Gastroesophageal sphincter (tissue), 3 donors: ENCODE results near the gene SLFNL1.

Experiments used
- EP300 ChIP-seq: sonication (generic); formaldehyde crosslinking; IDR thresholded peaks from one replicate; pipeline ENCODE4 v1.6.1; 2017; ENCODE audit warnings: antibody characterized with exemption, mild to moderate bottlenecking
- TF ChIP-seq, protein P1 (sequence below), 4 experiments: fragments of 200-600 bp in 2 of 4; fragments of 450-650 bp in 2 of 4; sonication (generic) in 1 of 4; IDR thresholded peaks; one replicate each; pipeline ENCODE4 v1.5.1; 2017 to 2019; ENCODE audit warnings: antibody characterized with exemption in 4 of 4, mild to moderate bottlenecking in 2 of 4, moderate library complexity in 2 of 4

GRCh38 chr1:40986956-40987355 lies 34.6 kb downstream of the SLFNL1 start:
- TF ChIP-seq, protein P1, sequence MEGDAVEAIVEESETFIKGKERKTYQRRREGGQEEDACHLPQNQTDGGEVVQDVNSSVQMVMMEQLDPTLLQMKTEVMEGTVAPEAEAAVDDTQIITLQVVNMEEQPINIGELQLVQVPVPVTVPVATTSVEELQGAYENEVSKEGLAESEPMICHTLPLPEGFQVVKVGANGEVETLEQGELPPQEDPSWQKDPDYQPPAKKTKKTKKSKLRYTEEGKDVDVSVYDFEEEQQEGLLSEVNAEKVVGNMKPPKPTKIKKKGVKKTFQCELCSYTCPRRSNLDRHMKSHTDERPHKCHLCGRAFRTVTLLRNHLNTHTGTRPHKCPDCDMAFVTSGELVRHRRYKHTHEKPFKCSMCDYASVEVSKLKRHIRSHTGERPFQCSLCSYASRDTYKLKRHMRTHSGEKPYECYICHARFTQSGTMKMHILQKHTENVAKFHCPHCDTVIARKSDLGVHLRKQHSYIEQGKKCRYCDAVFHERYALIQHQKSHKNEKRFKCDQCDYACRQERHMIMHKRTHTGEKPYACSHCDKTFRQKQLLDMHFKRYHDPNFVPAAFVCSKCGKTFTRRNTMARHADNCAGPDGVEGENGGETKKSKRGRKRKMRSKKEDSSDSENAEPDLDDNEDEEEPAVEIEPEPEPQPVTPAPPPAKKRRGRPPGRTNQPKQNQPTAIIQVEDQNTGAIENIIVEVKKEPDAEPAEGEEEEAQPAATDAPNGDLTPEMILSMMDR (IDR thresholded peaks at IDR 0.05) = no peak
- no peak for TF ChIP-seq EP300
